ENCODE measurements around the gene NUMB. TPM values are rescaled to one million over a fixed set of nuclear protein-coding genes. Genes with fewer than 3 reads are reported as not detected.

The NUMB gene
- total RNA-seq, 4 donors from 2014 or later, result 42.4 to 63.5 (median 51.0) TPM

DNA sequence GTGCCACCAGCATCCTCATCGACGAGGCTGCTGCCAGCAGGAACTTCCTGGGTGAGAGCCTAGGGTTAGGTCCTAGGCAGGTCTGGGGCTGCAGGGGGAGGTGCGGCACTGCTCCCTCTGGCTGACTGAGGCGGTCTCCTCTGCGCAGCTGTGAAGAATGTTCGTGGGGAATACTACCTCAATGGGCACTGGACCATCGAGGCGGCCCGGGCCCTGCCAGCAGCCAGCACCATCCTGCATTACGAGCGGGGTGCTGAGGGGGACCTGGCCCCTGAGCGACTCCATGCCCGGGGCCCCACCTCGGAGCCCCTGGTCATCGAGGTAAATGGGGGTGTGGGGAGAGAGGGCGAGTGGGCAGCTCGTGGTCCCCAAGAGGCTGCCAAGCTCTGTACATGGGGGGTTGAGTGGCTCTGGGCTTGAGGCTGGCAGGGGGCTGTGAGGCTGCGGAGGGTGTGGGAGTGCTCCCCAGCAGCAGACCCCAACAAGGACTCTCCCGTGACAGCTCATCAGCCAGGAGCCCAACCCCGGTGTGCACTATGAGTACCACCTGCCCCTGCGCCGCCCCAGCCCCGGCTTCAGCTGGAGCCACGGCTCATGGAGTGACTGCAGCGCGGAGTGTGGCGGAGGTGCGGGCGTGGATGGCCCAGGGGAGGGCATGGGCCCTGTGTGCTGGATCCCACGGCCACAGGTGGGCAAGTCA is 206.7 kb downstream of the NUMB start:
- Histone ChIP-seq H3K27ac (no peak overlapping the region), H3K9me3 (no peaks in the 10 kb centered on the region), H3K27me3 (no peaks in the 10 kb centered on the region), H3K36me3 (peaks cover 0 to 58% of the 10 kb centered on the region in 2 donors), H3K4me3 (no peak overlapping the region), H3K4me1 (no peaks in the 10 kb centered on the region)
- ATAC-seq, result no peak
- TF ChIP-seq EP300 (IDR thresholded peaks at IDR 0.05), result no peak
- TF ChIP-seq POLR2A (IDR thresholded peaks at IDR 0.05), result no peak
- no peak for TF ChIP-seq POLR2AphosphoS5 (IDR thresholded peaks at IDR 0.05)
- TF ChIP-seq, protein P1, sequence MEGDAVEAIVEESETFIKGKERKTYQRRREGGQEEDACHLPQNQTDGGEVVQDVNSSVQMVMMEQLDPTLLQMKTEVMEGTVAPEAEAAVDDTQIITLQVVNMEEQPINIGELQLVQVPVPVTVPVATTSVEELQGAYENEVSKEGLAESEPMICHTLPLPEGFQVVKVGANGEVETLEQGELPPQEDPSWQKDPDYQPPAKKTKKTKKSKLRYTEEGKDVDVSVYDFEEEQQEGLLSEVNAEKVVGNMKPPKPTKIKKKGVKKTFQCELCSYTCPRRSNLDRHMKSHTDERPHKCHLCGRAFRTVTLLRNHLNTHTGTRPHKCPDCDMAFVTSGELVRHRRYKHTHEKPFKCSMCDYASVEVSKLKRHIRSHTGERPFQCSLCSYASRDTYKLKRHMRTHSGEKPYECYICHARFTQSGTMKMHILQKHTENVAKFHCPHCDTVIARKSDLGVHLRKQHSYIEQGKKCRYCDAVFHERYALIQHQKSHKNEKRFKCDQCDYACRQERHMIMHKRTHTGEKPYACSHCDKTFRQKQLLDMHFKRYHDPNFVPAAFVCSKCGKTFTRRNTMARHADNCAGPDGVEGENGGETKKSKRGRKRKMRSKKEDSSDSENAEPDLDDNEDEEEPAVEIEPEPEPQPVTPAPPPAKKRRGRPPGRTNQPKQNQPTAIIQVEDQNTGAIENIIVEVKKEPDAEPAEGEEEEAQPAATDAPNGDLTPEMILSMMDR (IDR thresholded peaks at IDR 0.05), result no peak
- WGBS, 2 donors (ENCODE audit: low coverage in 1 of 2), result 87 to 100% methylated on average over 2 to 3 of the region's 30 CpGs

DNA sequence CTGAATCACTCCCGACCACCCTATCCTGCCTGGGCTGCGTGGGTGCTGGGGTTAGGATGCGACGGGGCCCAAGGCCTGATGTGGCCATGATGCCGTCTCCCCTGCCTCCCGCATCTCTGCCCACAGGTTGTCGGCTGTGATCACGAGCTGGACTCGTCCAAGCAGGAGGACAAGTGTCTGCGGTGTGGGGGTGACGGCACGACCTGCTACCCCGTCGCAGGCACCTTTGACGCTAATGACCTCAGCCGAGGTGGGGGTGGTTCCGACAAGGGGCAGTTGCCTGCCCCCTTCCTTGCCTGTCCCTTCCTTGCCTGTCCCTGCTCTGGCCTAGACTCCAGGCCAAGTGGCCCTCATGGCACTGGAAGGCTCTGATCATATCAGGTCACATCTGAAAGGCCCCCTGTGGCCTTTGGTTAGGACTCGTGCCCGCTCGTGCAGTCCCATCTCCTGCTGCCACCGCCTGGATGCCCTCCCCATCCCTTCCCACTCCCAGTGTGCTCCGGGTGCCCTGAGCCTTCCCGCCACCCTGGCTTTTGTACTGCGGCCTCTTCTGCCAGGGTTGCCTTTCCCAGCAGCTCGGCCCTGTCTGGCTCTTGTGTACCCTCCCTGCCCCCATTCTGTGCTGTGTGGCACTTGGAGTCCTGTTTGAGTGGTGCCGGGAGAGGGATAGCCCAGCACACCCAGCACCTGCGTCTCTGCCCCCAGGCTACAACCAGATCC is 207.4 kb downstream of the NUMB start:
- ATAC-seq, result no peak
- peaks cover 0 to 2% (median 0%) of the 10 kb centered on the region in 3 donors for H3K4me1 ChIP-seq
- TF ChIP-seq, protein P1 (IDR thresholded peaks at IDR 0.05), result no peak
- TF ChIP-seq POLR2A (IDR thresholded peaks at IDR 0.05) (no peak), EP300 (IDR thresholded peaks at IDR 0.05) (no peak), POLR2AphosphoS5 (IDR thresholded peaks at IDR 0.05) (no peak)
- WGBS, 2 donors (ENCODE audit: low coverage in 1 of 2), result 60 to 100% methylated on average over 1 to 2 of the region's 27 CpGs
- no peaks in the 10 kb centered on the region for H3K27me3 ChIP-seq
- H3K27ac ChIP-seq, result no peak overlapping the region
- H3K4me3 ChIP-seq, result no peak overlapping the region
- H3K9me3 ChIP-seq, result no peaks in the 10 kb centered on the region
- H3K36me3 ChIP-seq, result peaks cover 0 to 61% of the 10 kb centered on the region in 2 donors

DNA sequence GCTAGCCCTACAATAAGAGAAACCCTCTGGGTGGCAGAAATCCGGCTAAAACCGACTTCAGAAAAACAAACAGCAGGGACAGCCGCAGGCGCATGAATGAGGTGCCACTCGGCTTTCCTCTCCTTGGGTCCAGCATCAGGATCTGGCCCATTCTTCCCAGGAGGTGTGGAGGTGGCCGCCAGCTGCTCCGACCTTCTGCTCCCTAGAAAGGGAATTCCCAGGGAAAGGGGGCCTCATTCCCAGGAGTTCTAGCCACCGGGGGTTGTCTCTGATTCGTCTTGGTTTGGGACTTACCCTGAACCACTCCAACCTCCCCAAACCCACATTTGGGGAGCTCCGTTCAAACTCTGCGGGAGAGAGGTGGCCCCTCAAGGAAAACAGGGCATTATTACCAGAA is 208.0 kb downstream of the NUMB start:
- H3K36me3 ChIP-seq, result peaks cover 0 to 64% of the 10 kb centered on the region in 2 donors
- ATAC-seq, result no peak
- no peaks in the 10 kb centered on the region for H3K9me3 ChIP-seq
- no peak overlapping the region for H3K4me3 ChIP-seq
- no peak overlapping the region for H3K27ac ChIP-seq
- no peaks in the 10 kb centered on the region for H3K27me3 ChIP-seq
- peaks cover 0 to 8% (median 0%) of the 10 kb centered on the region in 3 donors for H3K4me1 ChIP-seq
- WGBS, 2 donors (ENCODE audit: low coverage in 1 of 2), result 97% methylated on average over 5 of the region's 11 CpGs; no CpG with 5 or more reads in 1 of the 2 donors
- TF ChIP-seq POLR2AphosphoS5 (IDR thresholded peaks at IDR 0.05) (no peak), EP300 (IDR thresholded peaks at IDR 0.05) (no peak), POLR2A (IDR thresholded peaks at IDR 0.05) (no peak)
- TF ChIP-seq, protein P1 (IDR thresholded peaks at IDR 0.05), result no peak

DNA sequence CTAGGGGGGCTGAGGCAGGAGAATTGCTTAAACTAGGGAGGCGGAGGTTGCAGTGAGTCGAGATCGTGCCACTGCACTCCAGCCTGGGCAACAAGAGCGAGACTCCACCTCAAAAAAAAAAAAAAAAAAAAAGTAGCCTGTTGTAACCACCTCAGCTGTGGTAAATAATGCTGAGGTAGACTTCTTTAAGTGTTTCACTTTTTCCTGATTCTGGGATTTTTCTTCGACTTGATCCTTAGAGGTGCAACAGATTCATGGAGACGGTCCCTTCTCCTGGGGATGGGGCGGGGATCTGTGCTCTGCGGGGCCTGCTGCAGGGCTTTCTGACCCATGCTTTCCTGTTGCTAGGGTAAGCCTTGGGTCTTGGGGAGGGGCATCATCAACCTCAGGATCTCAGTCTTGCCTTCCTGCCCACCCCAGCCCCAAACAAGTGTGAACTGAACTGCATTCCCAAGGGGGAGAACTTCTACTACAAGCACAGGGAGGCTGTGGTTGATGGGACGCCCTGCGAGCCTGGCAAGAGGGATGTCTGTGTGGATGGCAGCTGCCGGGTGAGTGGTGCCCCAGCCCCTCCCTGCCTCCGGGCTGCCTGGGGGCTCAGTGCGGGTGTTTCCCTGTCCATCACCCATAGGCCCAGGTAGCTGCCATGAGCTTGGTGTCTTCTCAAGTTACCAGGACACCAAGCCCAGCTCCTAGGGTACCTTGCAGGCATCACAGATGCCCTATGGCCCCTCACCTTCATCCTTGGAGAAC is 208.6 kb downstream of the NUMB start:
- Histone ChIP-seq H3K4me1 (peaks cover 0 to 10% (median 0%) of the 10 kb centered on the region in 3 donors), H3K36me3 (peaks cover 0 to 64% of the 10 kb centered on the region in 2 donors), H3K4me3 (no peak overlapping the region), H3K9me3 (no peaks in the 10 kb centered on the region), H3K27ac (no peak overlapping the region), H3K27me3 (no peaks in the 10 kb centered on the region)
- TF ChIP-seq, protein P1 (IDR thresholded peaks at IDR 0.05), result no peak
- TF ChIP-seq POLR2AphosphoS5 (IDR thresholded peaks at IDR 0.05), result no peak
- TF ChIP-seq EP300 (IDR thresholded peaks at IDR 0.05), result no peak
- 75 to 92% methylated on average over 4 to 8 of the region's 13 CpGs for WGBS, 2 donors (ENCODE audit: low coverage in 1 of 2)
- no peak for ATAC-seq
